Measurements from ENCODE around the gene MRFAP1. TPM values are rescaled to one million over a fixed set of nuclear protein-coding genes. Genes with fewer than 3 reads are reported as not detected.

Gene MRFAP1
- polyA plus RNA-seq, 1 donor from 2014 or later, result 322 TPM

DNA sequence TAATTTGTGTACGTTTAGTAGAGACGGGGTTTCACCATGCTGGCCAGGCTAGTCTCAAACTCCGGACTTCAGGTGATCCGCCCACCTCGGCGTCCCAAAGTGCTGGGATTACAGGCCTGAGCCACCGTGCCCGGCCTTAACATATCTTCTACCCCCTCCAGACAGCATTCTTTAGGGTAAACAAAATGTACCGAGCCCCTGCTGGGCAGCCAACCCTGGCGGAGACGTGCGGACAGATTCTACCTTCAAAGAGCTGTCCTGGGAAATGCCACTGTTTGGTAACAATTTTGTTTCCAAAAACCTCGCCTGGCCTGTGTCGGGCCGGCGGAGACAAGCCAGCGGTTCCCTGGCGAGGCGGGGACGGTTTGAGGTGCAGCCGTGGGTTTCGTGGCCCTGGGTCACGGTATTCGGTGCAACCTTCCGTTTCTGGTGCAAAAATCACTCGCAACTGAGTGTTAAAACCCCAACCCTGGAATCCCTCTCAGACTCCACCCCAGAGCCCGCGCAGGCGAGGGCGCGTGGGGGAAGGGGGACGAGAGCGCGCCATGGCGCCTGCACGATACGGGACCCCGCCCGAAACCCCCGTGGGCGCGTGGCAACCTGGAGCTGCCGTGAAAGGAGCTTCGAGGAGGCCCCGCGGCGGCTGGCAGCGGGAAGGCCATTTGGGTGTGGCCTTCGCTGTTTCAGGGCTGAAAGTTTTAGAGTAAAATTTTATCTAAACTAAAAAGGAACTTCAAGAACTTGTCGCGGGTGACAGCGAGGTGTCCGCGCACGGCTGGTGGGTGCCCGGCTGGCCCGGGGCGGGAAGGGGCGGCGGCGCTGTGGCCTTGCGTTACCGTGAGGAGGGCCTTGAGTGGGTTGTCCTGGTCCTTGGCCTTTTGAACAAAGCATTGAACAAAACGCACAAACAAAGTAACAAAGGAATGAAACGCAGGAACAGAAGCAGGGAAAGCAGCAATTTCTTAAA lies 17.0 kb downstream of the MRFAP1 start:
- Histone ChIP-seq H3K9me2 (ENCODE audit: insufficient read depth, low read length) (no peaks in the 10 kb centered on the region), H2AFZ (ENCODE audit: low read depth, low read length) (no peak overlapping the region), H3K27me3 (ENCODE audit: insufficient read depth, low read depth, low read length) (no peaks in the 10 kb centered on the region), H3K9ac (ENCODE audit: low read length) (no peak overlapping the region), H3F3A (ENCODE audit: insufficient read depth, low read length, poor library complexity, severe bottlenecking) (no peaks in the 10 kb centered on the region), H3K79me2 (replicated peaks; ENCODE audit: insufficient read depth, low read length) (no peaks in the 10 kb centered on the region), H3K27ac (ENCODE audit: low read length) (no peak overlapping the region), H3K4me2 (ENCODE audit: low read length) (no peak overlapping the region), H3K4me3 (ENCODE audit: low read length) (no peak overlapping the region), H3K9me3 (ENCODE audit: low read length) (no peaks in the 10 kb centered on the region), H3K36me3 (ENCODE audit: insufficient read depth, low read length) (no peaks in the 10 kb centered on the region), H4K20me1 (ENCODE audit: insufficient read depth) (no peaks in the 10 kb centered on the region)
- TF ChIP-seq MXI1 (conservative IDR thresholded peaks at IDR 0.05; ENCODE audit: poor library complexity, severe bottlenecking) (no peak), RAD21 (conservative IDR thresholded peaks at IDR 0.05) (no peak), EP300 (conservative IDR thresholded peaks at IDR 0.05; ENCODE audit: poor library complexity, severe bottlenecking) (no peak), EZH2 (IDR thresholded peaks at IDR 0.05; ENCODE audit: borderline replicate concordance, insufficient read depth, low read length, poor library complexity, severe bottlenecking) (no peak), CTCF (IDR thresholded peaks at IDR 0.05; ENCODE audit: poor library complexity, severe bottlenecking) (no peak)
- TF ChIP-seq, protein P1, sequence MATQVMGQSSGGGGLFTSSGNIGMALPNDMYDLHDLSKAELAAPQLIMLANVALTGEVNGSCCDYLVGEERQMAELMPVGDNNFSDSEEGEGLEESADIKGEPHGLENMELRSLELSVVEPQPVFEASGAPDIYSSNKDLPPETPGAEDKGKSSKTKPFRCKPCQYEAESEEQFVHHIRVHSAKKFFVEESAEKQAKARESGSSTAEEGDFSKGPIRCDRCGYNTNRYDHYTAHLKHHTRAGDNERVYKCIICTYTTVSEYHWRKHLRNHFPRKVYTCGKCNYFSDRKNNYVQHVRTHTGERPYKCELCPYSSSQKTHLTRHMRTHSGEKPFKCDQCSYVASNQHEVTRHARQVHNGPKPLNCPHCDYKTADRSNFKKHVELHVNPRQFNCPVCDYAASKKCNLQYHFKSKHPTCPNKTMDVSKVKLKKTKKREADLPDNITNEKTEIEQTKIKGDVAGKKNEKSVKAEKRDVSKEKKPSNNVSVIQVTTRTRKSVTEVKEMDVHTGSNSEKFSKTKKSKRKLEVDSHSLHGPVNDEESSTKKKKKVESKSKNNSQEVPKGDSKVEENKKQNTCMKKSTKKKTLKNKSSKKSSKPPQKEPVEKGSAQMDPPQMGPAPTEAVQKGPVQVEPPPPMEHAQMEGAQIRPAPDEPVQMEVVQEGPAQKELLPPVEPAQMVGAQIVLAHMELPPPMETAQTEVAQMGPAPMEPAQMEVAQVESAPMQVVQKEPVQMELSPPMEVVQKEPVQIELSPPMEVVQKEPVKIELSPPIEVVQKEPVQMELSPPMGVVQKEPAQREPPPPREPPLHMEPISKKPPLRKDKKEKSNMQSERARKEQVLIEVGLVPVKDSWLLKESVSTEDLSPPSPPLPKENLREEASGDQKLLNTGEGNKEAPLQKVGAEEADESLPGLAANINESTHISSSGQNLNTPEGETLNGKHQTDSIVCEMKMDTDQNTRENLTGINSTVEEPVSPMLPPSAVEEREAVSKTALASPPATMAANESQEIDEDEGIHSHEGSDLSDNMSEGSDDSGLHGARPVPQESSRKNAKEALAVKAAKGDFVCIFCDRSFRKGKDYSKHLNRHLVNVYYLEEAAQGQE (IDR thresholded peaks at IDR 0.05; ENCODE audit: borderline replicate concordance), result no peak

DNA sequence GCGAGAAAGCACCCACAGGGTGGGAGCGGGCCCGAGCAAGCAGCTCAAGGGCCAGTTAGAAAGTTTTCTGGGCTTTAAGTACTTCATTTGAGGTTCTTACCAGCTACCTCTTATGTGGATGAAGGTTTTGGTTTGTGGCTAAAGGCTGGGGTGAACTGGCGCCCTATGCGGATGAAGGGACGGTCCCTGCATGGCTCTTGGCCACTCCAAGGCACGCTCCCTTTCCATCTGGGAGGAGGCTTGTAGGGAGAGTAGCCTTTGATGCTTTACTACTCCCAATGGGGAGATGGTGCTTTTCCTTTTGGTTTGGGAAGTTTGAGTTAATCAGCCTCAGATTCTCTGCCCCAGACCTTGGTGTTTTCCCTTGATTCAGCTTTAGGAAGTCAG lies 17.7 kb downstream of the MRFAP1 start:
- Histone ChIP-seq H3K4me2 (ENCODE audit: low read length) (no peak overlapping the region), H2AFZ (ENCODE audit: low read depth, low read length) (no peak overlapping the region), H3F3A (ENCODE audit: insufficient read depth, low read length, poor library complexity, severe bottlenecking) (no peaks in the 10 kb centered on the region), H3K79me2 (replicated peaks; ENCODE audit: insufficient read depth, low read length) (no peaks in the 10 kb centered on the region), H3K36me3 (ENCODE audit: insufficient read depth, low read length) (no peaks in the 10 kb centered on the region), H3K9me3 (ENCODE audit: low read length) (no peaks in the 10 kb centered on the region), H3K9me2 (ENCODE audit: insufficient read depth, low read length) (no peaks in the 10 kb centered on the region), H3K27me3 (ENCODE audit: insufficient read depth, low read depth, low read length) (no peaks in the 10 kb centered on the region), H4K20me1 (ENCODE audit: insufficient read depth) (no peaks in the 10 kb centered on the region), H3K27ac (ENCODE audit: low read length) (no peak overlapping the region), H3K9ac (ENCODE audit: low read length) (no peak overlapping the region), H3K4me3 (ENCODE audit: low read length) (no peak overlapping the region)
- no peak for TF ChIP-seq EZH2 (IDR thresholded peaks at IDR 0.05; ENCODE audit: borderline replicate concordance, insufficient read depth, low read length, poor library complexity, severe bottlenecking)
- no peak for TF ChIP-seq MXI1 (conservative IDR thresholded peaks at IDR 0.05; ENCODE audit: poor library complexity, severe bottlenecking)
- no peak for TF ChIP-seq EP300 (conservative IDR thresholded peaks at IDR 0.05; ENCODE audit: poor library complexity, severe bottlenecking)
- no peak for TF ChIP-seq SMC3 (conservative IDR thresholded peaks at IDR 0.05; ENCODE audit: poor library complexity)
- TF ChIP-seq CTCF (IDR thresholded peaks at IDR 0.05; ENCODE audit: poor library complexity, severe bottlenecking), result no peak
- TF ChIP-seq RAD21 (conservative IDR thresholded peaks at IDR 0.05), result no peak
- TF ChIP-seq, protein P1 (IDR thresholded peaks at IDR 0.05; ENCODE audit: borderline replicate concordance), result no peak

All from neural cell (in vitro differentiated cells).